ENCODE data around the gene RNF126. TPM values are rescaled to one million over a fixed set of nuclear protein-coding genes. Genes with fewer than 3 reads are reported as not detected.

Gene RNF126
- total RNA-seq, 1 experiment from 2014 or later: 27.0 TPM

DNA sequence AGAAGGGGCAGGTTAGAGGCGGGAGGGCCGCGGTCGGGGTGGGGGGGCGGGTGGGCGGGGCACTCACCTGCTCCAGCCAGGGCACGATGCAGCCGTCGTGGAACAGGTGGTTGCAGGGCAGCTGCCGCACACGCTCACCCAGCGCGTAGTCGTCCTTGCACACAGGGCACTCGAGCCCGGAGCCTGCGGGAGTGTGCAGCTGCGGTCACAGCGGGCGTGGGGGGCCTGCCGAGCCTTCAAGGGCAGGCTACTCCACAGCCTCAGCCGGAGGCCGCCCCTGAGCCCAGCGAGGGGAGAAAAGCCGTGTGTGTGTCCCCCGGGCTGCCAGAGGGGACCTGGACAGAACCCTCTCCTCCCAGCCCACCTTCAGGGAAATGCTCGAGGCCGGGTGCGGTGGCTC, 14.7 kb downstream of the RNF126 start:
- no peak for DNase-seq (ENCODE audit: extremely low read depth, low read depth)

GRCh38 chr19:647566-648284, 15.3 kb downstream of the RNF126 start:
- no peak for DNase-seq (ENCODE audit: extremely low read depth, low read depth)

DNA sequence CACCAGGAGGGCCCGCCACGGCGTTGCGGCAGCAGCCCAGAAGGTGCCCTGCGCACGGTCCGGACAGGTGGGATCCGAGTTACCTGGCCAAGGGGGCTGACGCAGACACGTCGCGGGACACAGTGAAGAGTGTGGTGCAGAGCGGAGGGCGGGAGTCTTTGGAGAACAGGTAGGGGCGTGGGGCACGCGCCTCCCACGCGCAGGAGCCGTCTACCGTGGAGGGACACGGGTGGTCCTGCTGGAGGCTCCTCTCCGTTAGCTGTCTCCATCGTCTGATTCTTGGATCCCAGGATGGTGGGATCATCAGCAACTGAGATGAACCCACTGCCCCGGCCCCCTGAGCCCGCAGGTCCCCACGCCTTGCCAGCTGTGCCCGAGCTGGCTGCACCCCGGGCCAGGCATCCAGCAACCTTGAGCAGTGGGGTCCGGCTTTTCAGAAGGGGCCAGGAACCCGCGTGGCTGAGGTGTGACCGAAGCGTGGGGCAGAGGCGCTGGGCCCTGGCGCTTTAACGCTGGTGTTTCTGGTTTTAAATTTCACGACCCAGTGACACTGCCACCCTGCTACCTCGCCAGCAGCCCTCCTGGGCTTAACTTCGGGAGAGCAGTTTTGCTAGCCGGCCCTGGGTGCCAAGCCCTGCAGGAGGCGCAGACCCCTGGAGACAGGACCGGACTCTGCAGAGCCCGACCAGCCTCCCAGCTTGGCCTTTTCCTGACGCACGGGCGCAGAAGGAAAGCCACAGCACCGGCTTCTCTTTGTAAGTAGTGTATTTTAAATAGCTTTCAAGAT, 16.0 kb downstream of the RNF126 start:
- no peak for DNase-seq (ENCODE audit: extremely low read depth, low read depth)

DNA sequence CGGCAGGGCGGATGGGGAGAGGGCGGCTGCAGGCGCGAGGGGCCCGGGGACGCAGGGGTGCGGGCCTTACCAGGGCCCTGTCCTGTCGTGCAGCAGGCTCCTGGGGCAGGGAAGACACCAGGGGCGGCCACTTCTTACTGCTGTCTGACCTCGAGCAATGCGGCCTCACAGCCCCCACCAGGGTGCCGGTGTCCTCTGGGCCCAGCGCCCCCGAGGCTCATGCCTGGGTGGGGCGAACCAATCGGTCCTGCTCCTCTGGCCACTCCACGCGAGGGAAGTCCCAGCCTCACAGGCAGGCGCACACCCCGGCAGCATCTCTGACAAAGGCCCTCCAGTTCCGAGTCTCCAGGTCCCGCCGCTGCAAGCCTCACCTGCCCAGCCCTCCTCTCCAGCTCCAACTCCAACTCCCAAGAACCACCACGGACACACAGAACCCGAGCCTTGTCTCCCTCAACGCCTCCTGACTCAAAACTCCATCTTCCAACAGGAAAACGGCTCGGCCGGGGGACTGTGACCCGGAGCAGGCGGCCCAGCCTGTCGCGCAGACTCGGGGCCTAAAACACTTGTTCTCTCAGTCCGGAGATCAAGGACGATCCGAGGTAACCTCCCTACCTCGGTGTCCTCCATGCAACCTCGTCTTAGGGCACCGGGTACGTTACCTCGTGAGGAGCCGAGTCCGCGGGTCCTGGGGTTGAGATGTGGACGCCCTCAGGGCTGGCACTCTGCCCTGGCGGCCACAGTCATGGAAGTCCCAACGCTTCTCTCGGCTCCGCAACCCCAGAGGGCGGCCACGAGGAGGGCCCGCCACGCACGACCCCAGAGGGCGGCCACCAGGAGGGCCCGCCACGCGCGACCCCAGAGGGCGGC, 16.9 kb downstream of the RNF126 start:
- DNase-seq (ENCODE audit: extremely low read depth, low read depth): no peak

DNA sequence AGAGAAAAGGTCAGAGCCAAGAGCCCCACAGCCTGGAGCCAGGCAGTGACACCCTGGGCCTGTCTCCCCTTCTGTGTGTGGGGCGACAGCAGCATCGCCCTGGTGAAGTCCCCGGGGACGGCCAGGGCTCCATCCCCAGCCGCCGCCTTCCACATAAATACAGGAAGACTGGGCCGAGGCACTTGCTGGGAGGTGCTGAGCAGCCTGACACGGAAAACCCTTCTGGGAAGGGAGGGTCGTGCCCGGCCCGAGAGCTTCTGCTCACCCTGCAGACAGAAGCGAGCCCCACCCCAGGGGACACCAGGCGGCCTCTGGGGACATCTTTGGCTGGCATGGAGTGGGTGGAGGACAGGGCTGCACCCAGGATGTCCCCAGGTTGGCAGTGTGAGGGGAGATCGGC, 18.2 kb downstream of the RNF126 start:
- DNase-seq (ENCODE audit: extremely low read depth, low read depth): no peak

DNA sequence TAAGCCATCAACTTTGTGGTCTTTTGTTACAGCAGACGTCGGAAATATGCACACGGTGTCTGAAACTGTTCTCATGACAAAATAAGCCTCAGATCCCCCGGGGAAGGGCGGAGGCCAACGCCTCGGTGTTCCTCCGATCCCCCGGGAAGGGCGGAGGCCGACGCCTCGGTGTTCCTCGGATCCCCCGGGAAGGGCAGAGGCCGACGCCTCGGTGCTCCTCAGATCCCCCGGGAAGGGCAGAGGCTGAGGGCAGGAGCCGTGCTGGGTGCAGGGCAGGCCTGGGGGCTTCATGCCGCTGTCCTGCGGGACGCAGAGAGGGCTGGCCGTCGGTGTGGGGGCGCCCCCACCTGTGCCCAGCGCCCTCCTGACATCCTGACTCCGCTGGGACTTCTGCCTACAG, 18.7 kb downstream of the RNF126 start:
- no peak for DNase-seq (ENCODE audit: extremely low read depth, low read depth)

DNA sequence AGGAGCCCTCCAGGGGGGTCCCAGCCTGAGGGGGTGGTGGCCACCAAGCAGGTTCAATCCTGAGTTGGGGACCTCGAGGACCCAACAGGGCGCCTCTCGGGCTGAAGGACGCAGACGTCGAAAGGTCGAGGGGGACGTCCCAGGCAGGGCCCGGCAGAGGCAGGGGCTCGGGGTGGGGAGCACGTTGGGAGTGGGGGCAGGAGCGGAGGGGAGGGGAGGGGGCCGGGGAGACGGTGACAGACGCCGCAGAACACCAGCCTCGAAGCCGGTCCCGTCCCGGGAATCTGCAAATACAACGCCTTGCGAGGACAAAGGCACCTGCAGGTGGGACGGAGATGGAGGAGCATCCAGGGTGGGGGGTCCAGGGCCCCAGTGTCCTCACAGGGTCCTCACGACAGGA, 19.3 kb downstream of the RNF126 start:
- DNase-seq (ENCODE audit: extremely low read depth, low read depth): no peak

- DNase-seq (ENCODE audit: extremely low read depth, low read depth): no peak
Observed at GRCh38 chr19:642767-643727, 20.0 kb downstream of the RNF126 start.

- no peak for DNase-seq (ENCODE audit: extremely low read depth, low read depth)
Observed at GRCh38 chr19:641702-642101, 21.3 kb downstream of the RNF126 start.

DNA sequence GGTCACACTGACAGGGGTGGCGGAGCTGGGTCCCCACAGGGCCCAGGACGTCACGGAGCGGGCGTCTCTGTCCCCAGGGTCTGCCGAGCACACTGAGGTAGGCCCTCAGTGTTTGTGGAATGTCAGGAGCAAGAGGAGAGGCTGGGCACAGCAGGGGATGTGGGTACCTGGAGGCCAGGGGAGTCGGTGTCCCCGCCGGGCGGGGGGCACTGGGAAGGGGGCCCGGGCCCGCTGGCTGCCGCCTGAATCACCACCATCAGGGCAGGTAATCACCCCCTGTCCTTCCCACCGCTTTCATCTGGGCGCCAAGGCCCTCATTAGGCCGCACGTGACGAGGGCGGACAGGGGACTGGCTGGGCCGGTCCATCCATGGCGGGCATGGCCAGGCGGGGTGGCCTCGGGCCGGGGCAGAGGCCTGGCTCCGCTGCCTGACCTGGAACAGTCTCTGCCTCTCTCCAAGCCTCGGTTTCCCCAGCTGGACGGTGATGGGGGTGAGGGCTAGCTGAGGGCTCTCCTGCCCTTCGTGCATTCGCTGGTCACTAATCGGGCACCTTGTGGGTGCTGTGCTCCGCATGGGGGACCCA, 22.3 kb downstream of the RNF126 start:
- DNase-seq (ENCODE audit: extremely low read depth, low read depth): no peak

DNA sequence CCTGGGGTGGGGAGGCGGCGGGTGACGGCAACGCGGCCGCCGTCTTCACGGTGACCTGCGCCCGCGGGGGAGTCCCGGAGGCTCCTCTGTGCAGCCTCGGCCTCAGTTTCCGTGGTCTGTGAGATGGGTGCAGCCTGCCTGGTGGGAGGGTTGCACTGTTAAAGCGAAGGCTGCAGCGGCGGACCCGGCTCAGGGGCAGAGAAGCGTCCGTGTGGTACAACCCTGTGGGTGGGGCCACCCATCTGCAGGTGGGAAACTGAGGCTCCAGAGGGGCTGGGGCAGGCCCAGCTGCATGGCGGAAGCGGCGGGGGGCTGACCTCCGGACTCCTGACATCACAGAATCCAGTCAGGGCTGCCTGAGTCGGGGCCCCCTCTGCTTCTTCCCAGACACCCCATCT, 22.9 kb downstream of the RNF126 start:
- DNase-seq (ENCODE audit: extremely low read depth, low read depth): no peak

- DNase-seq (ENCODE audit: extremely low read depth, low read depth): peak; percentile 80
Observed at GRCh38 chr19:639253-640160, 23.5 kb downstream of the RNF126 start, which contains the start of gene FGF22. Gene FGF22 (plus strand): TSS chr19:639879. CDS start chr19:639926, 47 bp downstream.

DNA sequence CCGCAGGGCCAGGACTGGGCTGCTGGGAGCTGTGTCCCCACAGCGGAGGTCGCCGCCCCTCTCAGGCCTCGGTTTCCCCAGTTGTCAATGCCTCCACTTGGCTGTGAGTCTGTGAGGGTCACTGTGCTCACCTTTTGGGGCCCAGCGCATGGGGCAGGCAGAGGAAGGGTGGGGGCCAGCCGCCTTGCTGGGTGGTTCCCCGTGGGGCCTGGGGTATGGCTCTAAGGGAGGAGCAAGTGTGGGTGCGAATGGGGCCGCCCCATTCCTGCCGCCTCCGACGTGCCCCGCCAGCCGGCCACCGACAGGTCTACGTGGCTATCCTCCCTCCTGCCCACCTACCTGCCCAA, 24.1 kb downstream of the RNF126 start:
- no peak for DNase-seq (ENCODE audit: extremely low read depth, low read depth)

DNA sequence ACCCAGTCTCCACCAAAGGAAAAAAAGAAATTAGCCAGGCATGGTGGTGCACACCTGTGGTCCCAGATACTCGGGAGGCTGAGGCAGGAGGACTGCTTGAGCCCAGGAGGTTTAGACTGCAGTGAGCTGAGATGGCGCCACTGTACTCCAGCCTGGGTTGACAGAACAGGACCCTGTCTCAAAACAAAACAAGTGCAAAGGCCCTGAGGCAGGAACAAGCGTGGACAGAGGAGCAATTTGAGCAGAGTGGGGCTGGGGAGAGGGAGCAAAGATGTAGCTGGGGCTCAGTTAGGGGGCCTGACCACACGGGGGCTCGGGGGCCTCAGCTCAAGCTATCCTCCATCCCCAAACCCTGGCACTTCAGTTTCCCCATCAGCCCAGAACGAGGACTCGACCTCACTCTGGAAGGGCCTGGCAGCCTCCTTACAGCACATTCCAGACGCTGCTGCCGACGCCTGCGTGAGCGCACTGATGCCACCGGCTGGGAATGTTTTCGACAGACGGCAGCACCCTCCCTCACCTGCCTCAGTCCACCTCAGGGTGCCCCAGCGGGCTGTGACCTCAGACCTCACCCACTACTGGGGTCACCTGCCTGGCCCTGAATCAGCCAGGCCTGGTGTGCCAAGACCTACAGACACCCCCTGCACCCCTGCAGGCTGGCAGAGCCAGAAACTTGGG, 27.9 kb downstream of the RNF126 start:
- no peak for DNase-seq (ENCODE audit: extremely low read depth, low read depth)

DNA sequence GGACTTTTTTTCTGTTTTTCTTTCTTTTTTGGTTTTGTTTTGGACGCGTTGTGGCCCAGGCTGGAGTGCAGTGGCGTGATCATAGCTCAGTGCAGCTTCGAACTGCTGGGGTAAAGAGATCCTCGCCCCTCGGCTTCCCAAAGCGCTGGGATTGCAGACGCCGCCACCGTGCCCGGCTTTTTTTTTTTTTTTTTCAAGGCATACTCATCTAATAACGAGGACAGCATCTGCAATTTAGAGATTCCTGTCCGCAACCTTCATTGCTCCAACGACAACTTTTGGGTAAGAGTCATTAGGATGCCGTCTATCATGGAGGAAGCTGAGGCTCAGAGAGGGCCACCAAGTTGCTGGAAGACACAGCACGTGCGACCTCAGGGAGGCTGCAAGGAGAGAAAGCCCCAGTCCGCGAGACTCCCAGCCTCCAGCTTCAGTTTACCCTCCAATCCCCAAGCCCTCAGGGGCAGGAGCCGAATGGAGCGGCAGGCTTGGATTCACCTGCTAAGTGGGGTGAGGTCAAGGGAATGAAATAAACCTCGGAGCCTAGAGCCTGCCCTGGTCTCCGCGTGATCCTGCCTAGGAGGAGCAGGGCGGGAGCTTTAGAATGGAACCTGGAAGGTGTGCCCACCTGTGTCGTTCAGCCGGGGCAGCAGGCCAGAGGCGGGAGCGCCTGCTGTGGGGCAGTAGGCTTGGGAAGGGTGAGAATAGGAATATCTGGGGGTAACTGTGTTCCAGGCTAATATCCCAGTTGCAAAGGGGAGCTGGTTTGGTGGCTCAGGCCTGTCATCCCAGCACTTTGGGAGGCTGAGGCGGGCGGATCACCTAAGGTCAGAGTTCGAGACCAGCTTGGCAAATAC, 29.0 kb downstream of the RNF126 start:
- DNase-seq (ENCODE audit: extremely low read depth, low read depth): no peak

- DNase-seq (ENCODE audit: extremely low read depth, low read depth): peak; percentile 95
Observed at GRCh38 chr19:633068-633785, 29.8 kb downstream of the RNF126 start, which contains the start of gene POLRMT. Gene POLRMT (minus strand): TSS chr19:633537. CDS start chr19:633512, 25 bp downstream.
